Panc1 (cell line): ENCODE results near the gene SEMA6A. TPM values are rescaled to one million over a fixed set of nuclear protein-coding genes. Genes with fewer than 3 reads are reported as not detected.

Source experiments
- ATAC-seq: fragments of 200-7000 bp; cut with Tn5 transposase; 2 replicates; pipeline ENCODE4 v1.9.1; 2020; ENCODE audit warnings: mild to moderate bottlenecking, moderate library complexity
- BruUV-seq: library from RNA; stranded (reverse); fragments of 400-500 nt; replicated peaks from 2 replicates; lab custom pipeline; 2021; lab: Mats Ljungman, UMichigan
- CTCF ChIA-PET: fragments of 300-600 bp; sonication (Branson Sonifier 250); formaldehyde crosslinking; loops from one replicate; lab custom pipeline; 2022; ENCODE audit warnings: antibody characterized with exemption; lab: Charles Lee
- POLR2A ChIA-PET: fragments of 300-600 bp; sonication (Branson Sonifier 250); formaldehyde crosslinking; loops from one replicate; lab custom pipeline; 2022; ENCODE audit warnings: antibody characterized with exemption; lab: Charles Lee
- DNase-seq: peaks from one replicate; pipeline ENCODE4 v3.0.0-alpha.2; 2010; ENCODE audit warnings: low read depth, low spot score
- H3K27ac ChIP-seq: 2 replicates; pipeline ENCODE4 v1.5.1; 2011; ENCODE audit warnings: mild to moderate bottlenecking, low read length, inconsistent platforms
- H3K27me3 ChIP-seq: fragments of 200-500 bp; sonication (Bioruptor generic); 2 replicates; pipeline ENCODE4 v1.6.0; 2014; ENCODE audit warnings: low read length, inconsistent platforms; ENCODE audit not compliant: control insufficient read depth, insufficient read depth
- H3K36me3 ChIP-seq: fragments of 200-500 bp; sonication (Bioruptor generic); 2 replicates; pipeline ENCODE4 v1.5.1; 2014; ENCODE audit warnings: inconsistent platforms, mild to moderate bottlenecking, low read length, moderate library complexity; ENCODE audit not compliant: control insufficient read depth, insufficient read depth
- H3K4me1 ChIP-seq: 2 replicates; pipeline ENCODE4 v1.5.1; 2011; ENCODE audit warnings: inconsistent platforms, mild to moderate bottlenecking, low read length, moderate library complexity; ENCODE audit not compliant: control insufficient read depth, insufficient read depth
- H3K4me3 ChIP-seq, 2 experiments: 2 replicates each; pipeline ENCODE4 v1.5.1; 2011 to 2012; ENCODE audit warnings: low read depth in 2 of 2, low read length in 2 of 2, mild to moderate bottlenecking in 2 of 2, inconsistent platforms in 1 of 2, moderate library complexity in 1 of 2
- H3K9me3 ChIP-seq: fragments of 200-500 bp; sonication (Bioruptor generic); 2 replicates; pipeline ENCODE4 v1.5.1; 2014; ENCODE audit warnings: low read depth, mild to moderate bottlenecking, inconsistent platforms, low read length, moderate library complexity; ENCODE audit not compliant: control insufficient read depth, insufficient read depth
- POLR2AphosphoS5 ChIP-seq: IDR thresholded peaks from 2 replicates; pipeline ENCODE4 v1.6.1; 2012; ENCODE audit warnings: mild to moderate bottlenecking, low read depth, low read length, moderate library complexity
- SIN3A ChIP-seq: IDR thresholded peaks from 2 replicates; pipeline ENCODE4 v1.6.1; 2012; ENCODE audit warnings: low read depth, mild to moderate bottlenecking, low read length, moderate library complexity, borderline replicate concordance; ENCODE audit not compliant: insufficient read depth
- TCF7L2 ChIP-seq: IDR thresholded peaks from 2 replicates; pipeline ENCODE4 v1.6.1; 2011; ENCODE audit warnings: mild to moderate bottlenecking, low read depth, low read length, inconsistent platforms
- in situ Hi-C: cut with HindIII; loops from 2 replicates; pipeline ENCODE4 v1.10.0; 2016; ENCODE audit warnings: low sequenced_read_pairs, low pct_unique_long_range_greater_than_20kb
- intact Hi-C: fragments of 100-400 bp; cut with micrococcal nuclease; formaldehyde crosslinking; loops from one replicate; pipeline ENCODE4 v1.10.0; 2022; ENCODE audit not compliant: unreplicated experiment
- total RNA-seq: library from RNA; stranded (reverse); gene quantifications from one replicate; pipeline ENCODE4 v1.2.1, GENCODE V29; 2021; ENCODE audit not compliant: unreplicated experiment
- TF ChIP-seq, protein P1 (sequence below), 2 experiments: IDR thresholded peaks; 2 replicates each; pipeline ENCODE4 v1.6.1; 2011 to 2012; ENCODE audit warnings: low read depth in 2 of 2, control low read depth in 1 of 2, low read length in 1 of 2, mild to moderate bottlenecking in 1 of 2, moderate library complexity in 1 of 2; ENCODE audit not compliant: insufficient read depth in 1 of 2
- TF ChIP-seq, protein P2 (sequence below): fragments of 450-650 bp; IDR thresholded peaks from 2 replicates; pipeline ENCODE4 v1.5.1; 2017; ENCODE audit warnings: mild to moderate bottlenecking

SEMA6A gene
- total RNA-seq, 1 experiment from 2014 or later = 0.54 TPM

DNA sequence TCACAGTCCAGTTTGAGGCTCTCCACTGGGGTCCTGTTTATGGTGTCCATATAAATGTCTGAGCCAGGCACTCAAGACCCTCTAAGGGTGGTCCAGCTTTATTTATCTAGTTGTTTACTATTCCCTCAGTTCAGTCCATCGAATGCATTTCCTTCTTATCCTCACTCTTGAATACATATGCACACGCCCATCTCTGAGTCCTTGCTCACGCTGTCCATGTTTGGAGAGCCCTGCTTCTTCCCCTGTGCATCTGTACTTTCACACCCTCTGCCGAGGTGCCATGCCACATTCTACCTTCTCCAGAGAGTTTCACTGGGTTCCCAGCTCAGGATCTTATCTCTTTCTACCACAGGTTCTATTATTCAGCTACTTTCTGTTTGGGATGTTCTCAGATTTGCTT is 30.2 kb upstream of the SEMA6A start:
- Histone ChIP-seq H3K4me3 (no peak overlapping the region), H3K27ac (no peak overlapping the region), H3K27me3 (no peaks in the 10 kb centered on the region), H3K4me1 (no peaks in the 10 kb centered on the region), H3K9me3 (no peaks in the 10 kb centered on the region), H3K36me3 (no peaks in the 10 kb centered on the region)
- no TSS peak for BruUV-seq
- CTCF ChIA-PET = no interaction called here
- DNase-seq (no peak), ATAC-seq (no peak)
- intact Hi-C loops (no loop called here), in situ Hi-C loops (no loop called here)
- POLR2A ChIA-PET = no interaction called here
- TF ChIP-seq, protein P1, sequence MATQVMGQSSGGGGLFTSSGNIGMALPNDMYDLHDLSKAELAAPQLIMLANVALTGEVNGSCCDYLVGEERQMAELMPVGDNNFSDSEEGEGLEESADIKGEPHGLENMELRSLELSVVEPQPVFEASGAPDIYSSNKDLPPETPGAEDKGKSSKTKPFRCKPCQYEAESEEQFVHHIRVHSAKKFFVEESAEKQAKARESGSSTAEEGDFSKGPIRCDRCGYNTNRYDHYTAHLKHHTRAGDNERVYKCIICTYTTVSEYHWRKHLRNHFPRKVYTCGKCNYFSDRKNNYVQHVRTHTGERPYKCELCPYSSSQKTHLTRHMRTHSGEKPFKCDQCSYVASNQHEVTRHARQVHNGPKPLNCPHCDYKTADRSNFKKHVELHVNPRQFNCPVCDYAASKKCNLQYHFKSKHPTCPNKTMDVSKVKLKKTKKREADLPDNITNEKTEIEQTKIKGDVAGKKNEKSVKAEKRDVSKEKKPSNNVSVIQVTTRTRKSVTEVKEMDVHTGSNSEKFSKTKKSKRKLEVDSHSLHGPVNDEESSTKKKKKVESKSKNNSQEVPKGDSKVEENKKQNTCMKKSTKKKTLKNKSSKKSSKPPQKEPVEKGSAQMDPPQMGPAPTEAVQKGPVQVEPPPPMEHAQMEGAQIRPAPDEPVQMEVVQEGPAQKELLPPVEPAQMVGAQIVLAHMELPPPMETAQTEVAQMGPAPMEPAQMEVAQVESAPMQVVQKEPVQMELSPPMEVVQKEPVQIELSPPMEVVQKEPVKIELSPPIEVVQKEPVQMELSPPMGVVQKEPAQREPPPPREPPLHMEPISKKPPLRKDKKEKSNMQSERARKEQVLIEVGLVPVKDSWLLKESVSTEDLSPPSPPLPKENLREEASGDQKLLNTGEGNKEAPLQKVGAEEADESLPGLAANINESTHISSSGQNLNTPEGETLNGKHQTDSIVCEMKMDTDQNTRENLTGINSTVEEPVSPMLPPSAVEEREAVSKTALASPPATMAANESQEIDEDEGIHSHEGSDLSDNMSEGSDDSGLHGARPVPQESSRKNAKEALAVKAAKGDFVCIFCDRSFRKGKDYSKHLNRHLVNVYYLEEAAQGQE (IDR thresholded peaks at IDR 0.05; ENCODE audit: insufficient read depth in 1 of 2, low read depth in 2 of 2, low read length in 1 of 2) = no peak
- TF ChIP-seq TCF7L2 (no peak), POLR2AphosphoS5 (no peak), SIN3A (no peak)
- TF ChIP-seq, protein P2, sequence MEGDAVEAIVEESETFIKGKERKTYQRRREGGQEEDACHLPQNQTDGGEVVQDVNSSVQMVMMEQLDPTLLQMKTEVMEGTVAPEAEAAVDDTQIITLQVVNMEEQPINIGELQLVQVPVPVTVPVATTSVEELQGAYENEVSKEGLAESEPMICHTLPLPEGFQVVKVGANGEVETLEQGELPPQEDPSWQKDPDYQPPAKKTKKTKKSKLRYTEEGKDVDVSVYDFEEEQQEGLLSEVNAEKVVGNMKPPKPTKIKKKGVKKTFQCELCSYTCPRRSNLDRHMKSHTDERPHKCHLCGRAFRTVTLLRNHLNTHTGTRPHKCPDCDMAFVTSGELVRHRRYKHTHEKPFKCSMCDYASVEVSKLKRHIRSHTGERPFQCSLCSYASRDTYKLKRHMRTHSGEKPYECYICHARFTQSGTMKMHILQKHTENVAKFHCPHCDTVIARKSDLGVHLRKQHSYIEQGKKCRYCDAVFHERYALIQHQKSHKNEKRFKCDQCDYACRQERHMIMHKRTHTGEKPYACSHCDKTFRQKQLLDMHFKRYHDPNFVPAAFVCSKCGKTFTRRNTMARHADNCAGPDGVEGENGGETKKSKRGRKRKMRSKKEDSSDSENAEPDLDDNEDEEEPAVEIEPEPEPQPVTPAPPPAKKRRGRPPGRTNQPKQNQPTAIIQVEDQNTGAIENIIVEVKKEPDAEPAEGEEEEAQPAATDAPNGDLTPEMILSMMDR = no peak

DNA sequence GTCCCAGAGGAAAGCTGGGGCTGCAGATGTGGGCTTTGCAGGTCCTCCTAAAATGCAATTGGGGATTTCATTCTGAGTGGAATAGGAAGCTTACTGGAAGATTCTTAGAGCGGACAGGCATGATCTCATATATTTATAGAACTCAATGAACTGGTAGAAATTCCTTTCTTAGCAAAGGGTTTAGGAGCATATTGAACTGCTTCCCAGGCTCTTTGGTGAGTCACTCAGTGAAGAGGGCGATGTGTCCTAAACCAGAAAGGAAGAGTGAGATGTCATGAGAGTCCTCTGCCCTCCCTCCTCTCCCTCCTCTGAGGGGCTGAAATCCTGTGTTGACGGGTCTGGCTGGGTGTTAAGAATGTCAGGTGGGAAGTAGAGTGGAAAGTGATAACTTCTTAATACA is 26.3 kb upstream of the SEMA6A start:
- BruUV-seq = no TSS peak
- DNase-seq (no peak), ATAC-seq (no peak)
- no peaks in the 10 kb centered on the region for H3K27me3 ChIP-seq
- no peak overlapping the region for H3K27ac ChIP-seq
- H3K36me3 ChIP-seq = no peaks in the 10 kb centered on the region
- H3K4me1 ChIP-seq = no peaks in the 10 kb centered on the region
- ChIA-PET POLR2A (no interaction called here), CTCF (no interaction called here)
- no peak for TF ChIP-seq POLR2AphosphoS5
- TF ChIP-seq TCF7L2 = no peak
- no peak overlapping the region for H3K4me3 ChIP-seq
- H3K9me3 ChIP-seq = no peaks in the 10 kb centered on the region
- intact Hi-C loops = no loop called here
- in situ Hi-C loops = no loop called here

DNA sequence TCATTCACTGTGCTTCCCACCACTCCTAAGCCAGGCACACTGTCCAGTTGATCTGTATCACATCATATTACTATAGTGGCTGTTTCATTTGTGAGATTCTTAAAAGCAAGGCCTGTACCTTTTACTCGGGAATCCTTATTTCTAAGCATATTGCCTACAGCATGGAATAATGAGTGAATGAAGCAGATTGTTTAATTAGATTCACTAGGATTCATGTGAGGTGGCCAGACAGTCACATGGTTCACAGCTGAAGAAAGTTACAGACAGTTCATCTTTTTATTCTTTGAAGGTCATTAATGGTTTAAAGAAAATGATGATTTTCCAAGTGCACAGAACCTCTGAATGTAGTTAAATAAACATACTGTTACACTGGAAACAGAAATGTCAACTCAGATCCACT is 24.3 kb upstream of the SEMA6A start:
- POLR2A ChIA-PET = no interaction called here

More for the DNA sequence above, 24.3 kb upstream of the SEMA6A start:
- DNase-seq (no peak), ATAC-seq (no peak)
- TF ChIP-seq, protein P2 = no peak
- TF ChIP-seq SIN3A (no peak), POLR2AphosphoS5 (no peak), TCF7L2 (no peak)
- TF ChIP-seq, protein P1 (IDR thresholded peaks at IDR 0.05; ENCODE audit: insufficient read depth in 1 of 2, low read depth in 2 of 2, low read length in 1 of 2) = no peak
- H3K36me3 ChIP-seq = no peaks in the 10 kb centered on the region
- no peaks in the 10 kb centered on the region for H3K4me1 ChIP-seq
- no peaks in the 10 kb centered on the region for H3K9me3 ChIP-seq
- in situ Hi-C loops = no loop called here
- no TSS peak for BruUV-seq
- CTCF ChIA-PET = no interaction called here
- no peak overlapping the region for H3K4me3 ChIP-seq
- intact Hi-C loops = no loop called here
- no peaks in the 10 kb centered on the region for H3K27me3 ChIP-seq
- H3K27ac ChIP-seq = no peak overlapping the region
